Inferior parietal cortex (tissue), 1 donor: Measurements from ENCODE around the gene AKR1A1.
"Not testable (repeated sequence)": the region's sequence is repeated elsewhere in the genome, so short reads cannot be mapped to it uniquely, and the experiment has no call there.

ENCODE experiments used
- DNase-seq: peaks from one replicate; pipeline ENCODE4 v3.0.0-alpha.2; 2016; ENCODE audit errors: extremely low spot score

Gene AKR1A1

DNA sequence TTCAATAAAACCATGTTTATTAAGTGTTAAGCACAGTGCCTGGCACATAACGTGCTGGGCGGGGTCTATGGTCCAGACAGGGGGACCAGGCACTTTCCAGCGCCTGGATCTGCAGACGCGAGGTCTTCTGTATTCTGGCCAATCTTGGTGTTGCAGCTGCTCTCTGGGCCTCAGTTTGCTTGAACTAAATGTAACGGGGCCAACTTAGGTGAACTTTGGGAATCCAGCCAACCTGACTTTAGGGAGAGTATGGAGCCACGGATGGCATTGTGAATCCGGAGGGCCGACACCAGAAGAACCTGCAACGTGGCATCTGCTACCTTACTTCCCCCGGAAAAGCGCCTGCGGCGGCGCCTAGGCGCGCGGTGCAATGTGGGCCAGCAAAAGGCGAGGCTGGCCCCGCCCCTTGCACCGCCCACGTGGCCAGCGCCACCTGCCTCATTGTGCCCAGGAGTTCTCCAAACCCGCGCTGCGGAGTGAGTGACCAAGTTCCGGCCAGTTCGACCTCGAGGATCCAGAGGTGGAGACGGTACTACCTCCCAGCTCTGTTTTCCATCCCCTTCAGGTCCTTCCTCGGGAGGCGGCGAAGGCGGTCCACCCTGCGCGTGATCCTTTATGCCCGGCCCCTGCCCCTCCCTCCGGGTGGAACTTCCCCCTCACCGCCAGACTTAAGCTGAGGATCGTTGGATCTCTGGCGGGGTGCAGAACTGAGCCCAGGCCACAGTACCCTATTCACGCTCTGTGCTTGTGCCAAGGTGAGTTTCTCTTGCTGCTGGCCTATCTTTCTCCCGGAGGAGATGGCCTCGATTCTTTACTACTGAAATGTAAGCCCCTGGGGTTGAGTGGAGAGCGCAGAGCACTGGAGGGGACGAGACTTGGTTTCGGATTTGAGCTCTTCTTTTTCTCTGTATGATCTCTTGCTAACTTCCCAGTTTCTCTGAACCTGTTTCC is at the start of gene AKR1A1:
Gene AKR1A1 (plus strand): TSS at position 426 of the 951 bp plus-strand sequence. CDS start 10,969 bp downstream, outside the sequence.
- peak; percentile 92 for DNase-seq

DNA sequence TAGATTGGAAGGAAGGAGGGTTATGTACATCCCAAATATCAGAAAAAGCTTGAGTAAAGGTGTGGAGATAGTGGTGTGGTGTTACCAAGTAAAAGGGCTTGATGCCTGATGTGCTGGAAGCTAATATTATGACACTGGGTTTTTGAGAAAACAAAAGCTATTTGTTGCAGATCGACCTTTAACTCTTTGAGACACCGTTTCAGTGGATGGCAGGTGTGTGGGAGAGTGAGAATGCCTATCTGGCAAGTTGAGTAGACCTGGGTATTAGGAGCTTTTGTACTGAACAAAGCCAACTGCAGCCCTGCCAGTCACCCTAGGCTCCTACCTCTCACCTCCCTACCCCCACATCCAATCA is 49.1 kb upstream of the AKR1A1 start:
- no peak for DNase-seq

- no peak for DNase-seq
Measured at GRCh38 chr1:45503462-45504360, 46.9 kb upstream of the AKR1A1 start.

DNA sequence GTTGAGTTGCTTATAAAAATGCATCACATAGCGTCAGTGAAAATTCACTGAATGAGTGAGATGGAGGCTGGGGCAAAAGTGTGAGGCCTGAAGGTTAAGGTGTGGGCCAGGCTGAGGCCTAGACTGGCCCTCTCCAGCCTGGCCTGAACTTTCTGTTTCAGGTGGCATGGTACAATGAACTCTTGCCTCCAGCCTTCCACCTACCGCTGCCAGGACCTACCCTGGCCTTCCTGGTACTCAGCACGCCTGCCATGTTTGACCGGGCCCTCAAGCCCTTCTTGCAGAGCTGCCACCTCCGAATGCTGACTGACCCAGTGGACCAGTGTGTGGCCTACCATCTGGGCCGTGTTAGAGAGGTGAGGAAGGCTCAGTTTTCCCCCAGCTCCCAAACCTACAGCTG is 43.4 kb upstream of the AKR1A1 start:
- DNase-seq = no peak

GRCh38 chr1:45507893-45508292 is 42.7 kb upstream of the AKR1A1 start:
- no peak for DNase-seq

- DNase-seq = no peak
Measured at GRCh38 chr1:45508295-45509151, 42.1 kb upstream of the AKR1A1 start.

GRCh38 chr1:45510036-45510971 is 40.3 kb upstream of the AKR1A1 start:
- no peak for DNase-seq

GRCh38 chr1:45510972-45511527 is 39.6 kb upstream of the AKR1A1 start:
- DNase-seq = no peak

DNA sequence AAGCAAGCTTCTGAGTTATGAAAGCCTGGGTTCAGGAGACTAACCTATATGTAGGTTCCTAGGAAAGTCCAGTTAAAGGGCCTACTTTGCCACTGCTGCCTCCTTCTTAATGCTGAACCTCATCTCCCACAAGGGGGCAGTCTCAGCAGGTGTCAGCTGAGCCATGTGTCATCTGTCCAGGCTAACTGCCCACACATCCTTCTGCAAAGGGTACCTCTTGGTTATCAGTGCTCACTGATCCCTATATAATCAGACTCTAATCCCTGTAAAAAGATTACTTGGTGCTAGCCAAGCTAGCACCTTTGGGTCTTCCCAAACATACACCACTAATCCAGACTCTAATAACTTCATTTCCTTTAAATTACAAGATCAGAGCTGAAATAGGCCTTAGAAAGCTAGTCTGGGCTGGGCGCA is 38.0 kb upstream of the AKR1A1 start:
- DNase-seq = peak; percentile 66

- not testable (repeated sequence) for DNase-seq
Measured at GRCh38 chr1:45513532-45514260, 36.9 kb upstream of the AKR1A1 start.

DNA sequence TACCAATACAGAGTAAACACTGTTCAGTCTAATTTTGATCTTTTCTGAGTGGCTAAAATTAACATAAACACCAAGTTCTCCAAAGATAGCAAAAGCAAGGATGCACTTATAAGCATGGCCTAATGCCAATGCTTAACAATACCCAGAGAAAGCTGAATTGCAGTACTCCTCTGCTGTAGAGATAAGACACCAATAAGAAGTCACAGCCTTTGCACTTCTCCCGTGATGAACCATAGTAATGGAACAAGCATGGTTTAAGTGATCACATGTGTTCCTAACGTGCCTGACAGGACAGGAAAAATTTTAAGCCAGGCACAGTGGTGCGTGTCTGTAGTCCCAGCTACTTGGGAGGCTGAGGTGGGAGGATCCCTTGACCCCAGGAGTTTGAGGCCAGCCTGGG is 34.6 kb upstream of the AKR1A1 start:
- DNase-seq = no peak

DNA sequence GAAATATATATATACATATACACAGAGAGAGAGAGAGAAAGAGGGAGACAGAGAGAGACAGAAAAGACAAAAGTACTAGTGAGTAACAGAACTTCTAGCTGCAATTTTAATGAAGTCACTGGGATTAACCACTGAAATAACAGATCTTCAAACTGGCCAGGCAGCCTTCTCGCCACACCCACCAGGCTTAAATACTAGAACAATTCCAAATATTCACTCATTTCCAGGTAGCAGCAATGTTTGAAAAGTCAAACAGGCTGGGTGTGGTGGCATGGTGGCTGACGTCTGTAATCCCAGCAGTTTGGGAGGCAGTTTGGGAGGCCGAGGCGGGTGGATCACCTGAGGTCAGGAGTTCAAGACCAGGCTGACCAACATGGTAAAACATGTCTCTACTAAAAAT is 34.2 kb upstream of the AKR1A1 start:
- DNase-seq = no peak

DNA sequence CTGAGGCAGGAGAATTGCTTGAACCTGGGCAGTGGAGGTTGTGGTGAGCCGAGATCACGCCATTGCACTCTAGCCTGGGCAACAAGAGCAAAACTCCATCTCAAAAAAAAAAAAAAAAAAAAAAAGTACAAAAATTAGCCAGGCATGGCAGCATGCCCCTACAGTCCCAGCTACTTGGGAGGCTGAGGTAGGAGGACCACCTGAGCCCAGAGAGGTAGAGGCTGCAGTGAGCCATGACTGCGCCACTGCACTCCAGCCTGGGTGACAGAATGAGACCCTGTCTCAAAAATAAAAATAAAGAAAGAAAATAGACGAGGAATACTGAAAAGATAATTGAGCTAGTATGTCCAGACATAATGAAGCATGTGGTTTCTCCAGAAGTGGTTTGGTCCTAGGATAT is 32.3 kb upstream of the AKR1A1 start:
- not testable (repeated sequence) for DNase-seq

DNA sequence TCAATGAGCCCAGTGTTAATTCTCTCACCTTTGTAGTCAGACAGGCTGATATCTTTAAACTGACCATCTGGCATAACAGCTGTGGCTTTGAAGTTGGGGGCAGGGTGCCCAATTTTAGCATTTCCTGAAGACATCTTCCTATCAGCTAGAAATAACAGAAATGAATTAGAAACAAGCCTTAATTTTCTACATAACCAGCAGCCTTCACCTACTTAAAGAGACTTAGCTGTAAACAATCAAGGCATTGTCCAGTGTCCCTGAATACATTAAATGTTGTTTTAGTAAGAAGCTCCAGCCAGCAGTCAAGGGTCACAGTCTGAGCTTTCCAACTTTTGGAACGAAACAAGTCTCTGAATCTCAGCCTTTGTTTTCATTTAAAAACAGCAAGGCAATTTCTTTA is 31.7 kb upstream of the AKR1A1 start:
- DNase-seq = peak; percentile 54

GRCh38 chr1:45519774-45520173 is 30.9 kb upstream of the AKR1A1 start:
- not testable (repeated sequence) for DNase-seq

- peak; percentile 98 for DNase-seq
Measured at GRCh38 chr1:45521413-45522323, 29.0 kb upstream of the AKR1A1 start, which contains the start of gene PRDX1. PRDX1 (minus strand) TSS chr1:45521884; CDS start chr1:45519043, 2,841 bp downstream.

- no peak for DNase-seq
Measured at GRCh38 chr1:45522324-45523104, 28.1 kb upstream of the AKR1A1 start.
